ENCODE results near the gene YPEL5. TPM values are rescaled to one million over a fixed set of nuclear protein-coding genes. Genes with fewer than 3 reads are reported as not detected.

The YPEL5 gene
- total and polyA plus RNA-seq, 2 experiments from 2014 or later = 65.5 to 134 TPM

DNA sequence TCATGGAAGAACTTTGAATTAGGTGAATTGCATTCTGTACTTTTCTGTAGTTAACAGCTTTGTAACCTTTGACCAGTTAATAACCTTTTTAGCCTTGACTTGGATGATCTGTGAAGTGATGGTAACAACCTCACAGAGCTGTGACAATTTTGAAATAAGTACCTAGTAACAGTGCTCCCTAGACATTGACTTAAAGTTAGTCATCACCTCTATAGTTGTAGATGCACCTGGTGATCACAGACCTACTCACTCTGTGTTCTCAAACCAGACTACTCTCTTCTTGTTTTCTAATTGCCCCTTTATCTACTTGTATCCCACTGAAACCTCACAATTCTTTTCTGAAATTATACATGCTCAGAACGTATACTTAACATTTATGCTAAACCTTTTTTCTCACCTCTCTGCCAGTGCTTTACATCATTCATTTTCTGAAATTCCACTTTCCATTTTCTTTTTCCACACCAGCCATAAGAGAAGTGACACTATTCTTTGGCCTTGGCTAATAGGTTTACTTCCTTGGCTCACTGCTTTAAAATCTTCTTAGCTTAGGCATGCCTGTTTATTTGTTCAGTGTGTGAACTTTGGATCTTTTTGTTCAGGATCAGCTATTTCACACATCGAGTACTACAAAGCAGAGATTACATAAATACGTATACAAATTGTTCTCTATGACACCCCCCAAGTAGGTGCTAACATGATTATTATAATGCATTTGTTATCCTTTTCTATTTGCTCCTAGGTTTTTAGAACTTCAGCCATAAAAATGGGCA, 9.3 kb downstream of the YPEL5 start:
- Histone ChIP-seq H3K4me1 (ENCODE audit: low read depth) (peaks cover 9% of the 10 kb centered on the region), H3K36me3 (peaks cover 42% of the 10 kb centered on the region), H3K9me3 (ENCODE audit: low read depth) (no peaks in the 10 kb centered on the region), H3K27ac (no peak overlapping the region), H3K4me3 (no peak overlapping the region), H3K27me3 (no peaks in the 10 kb centered on the region)
- DNase-seq (ENCODE audit: low read depth in 1 of 2, low spot score in 1 of 2) = no peak
- TF ChIP-seq, protein P1, sequence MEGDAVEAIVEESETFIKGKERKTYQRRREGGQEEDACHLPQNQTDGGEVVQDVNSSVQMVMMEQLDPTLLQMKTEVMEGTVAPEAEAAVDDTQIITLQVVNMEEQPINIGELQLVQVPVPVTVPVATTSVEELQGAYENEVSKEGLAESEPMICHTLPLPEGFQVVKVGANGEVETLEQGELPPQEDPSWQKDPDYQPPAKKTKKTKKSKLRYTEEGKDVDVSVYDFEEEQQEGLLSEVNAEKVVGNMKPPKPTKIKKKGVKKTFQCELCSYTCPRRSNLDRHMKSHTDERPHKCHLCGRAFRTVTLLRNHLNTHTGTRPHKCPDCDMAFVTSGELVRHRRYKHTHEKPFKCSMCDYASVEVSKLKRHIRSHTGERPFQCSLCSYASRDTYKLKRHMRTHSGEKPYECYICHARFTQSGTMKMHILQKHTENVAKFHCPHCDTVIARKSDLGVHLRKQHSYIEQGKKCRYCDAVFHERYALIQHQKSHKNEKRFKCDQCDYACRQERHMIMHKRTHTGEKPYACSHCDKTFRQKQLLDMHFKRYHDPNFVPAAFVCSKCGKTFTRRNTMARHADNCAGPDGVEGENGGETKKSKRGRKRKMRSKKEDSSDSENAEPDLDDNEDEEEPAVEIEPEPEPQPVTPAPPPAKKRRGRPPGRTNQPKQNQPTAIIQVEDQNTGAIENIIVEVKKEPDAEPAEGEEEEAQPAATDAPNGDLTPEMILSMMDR (IDR thresholded peaks at IDR 0.05; ENCODE audit: low read depth, low read length) = no peak

DNA sequence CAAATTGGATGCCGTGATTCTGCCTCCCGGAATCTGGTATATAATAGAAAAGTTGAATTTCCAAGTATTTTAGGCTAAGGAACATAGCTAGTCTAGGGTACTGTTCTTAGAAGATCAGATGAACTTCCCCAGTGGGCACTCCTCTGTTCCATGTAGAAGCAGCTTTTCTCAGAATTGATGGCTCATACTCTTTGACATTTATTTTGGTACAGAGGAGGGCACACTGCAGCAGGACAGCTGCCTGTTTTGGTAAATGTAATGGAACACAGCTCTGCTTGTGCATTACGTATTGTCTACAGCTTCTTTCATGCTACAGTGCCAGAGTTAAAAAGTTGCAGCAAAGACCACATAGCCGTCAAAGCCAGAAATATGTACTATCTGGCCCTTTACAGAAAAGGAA, 10.8 kb downstream of the YPEL5 start:
- H3K36me3 ChIP-seq = peaks cover 38% of the 10 kb centered on the region
- TF ChIP-seq, protein P1 (IDR thresholded peaks at IDR 0.05; ENCODE audit: low read depth, low read length) = no peak
- DNase-seq (ENCODE audit: low read depth in 1 of 2, low spot score in 1 of 2) = no peak
- no peaks in the 10 kb centered on the region for H3K27me3 ChIP-seq
- no peak overlapping the region for H3K4me3 ChIP-seq
- no peaks in the 10 kb centered on the region for H3K9me3 ChIP-seq (ENCODE audit: low read depth)
- H3K27ac ChIP-seq = no peak overlapping the region
- no peaks in the 10 kb centered on the region for H3K4me1 ChIP-seq (ENCODE audit: low read depth)

DNA sequence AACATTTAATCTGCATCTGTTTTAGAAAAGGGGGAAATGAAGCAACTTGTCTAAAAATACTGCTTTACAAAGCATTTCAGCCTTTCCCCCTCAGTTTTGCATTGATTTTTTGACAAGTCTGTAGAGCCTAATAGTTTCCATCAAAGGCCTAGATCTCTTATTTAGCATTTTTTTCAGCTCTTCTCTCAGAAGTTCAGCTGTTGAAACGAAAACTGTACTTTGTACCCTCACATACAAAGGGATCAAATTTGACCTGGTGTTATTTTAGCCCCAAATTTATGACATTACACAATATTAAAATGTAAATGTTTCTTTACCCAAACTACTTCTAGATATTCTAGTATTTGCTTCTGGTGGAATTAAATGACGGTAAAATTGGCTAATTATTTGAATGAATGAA, 13.0 kb downstream of the YPEL5 start:
- H3K9me3 ChIP-seq (ENCODE audit: low read depth) = no peaks in the 10 kb centered on the region
- no peak overlapping the region for H3K27ac ChIP-seq
- DNase-seq (ENCODE audit: low read depth in 1 of 2, low spot score in 1 of 2) = no peak
- peaks cover 38% of the 10 kb centered on the region for H3K36me3 ChIP-seq
- no peaks in the 10 kb centered on the region for H3K27me3 ChIP-seq
- H3K4me1 ChIP-seq (ENCODE audit: low read depth) = no peaks in the 10 kb centered on the region
- TF ChIP-seq, protein P1 (IDR thresholded peaks at IDR 0.05; ENCODE audit: low read depth, low read length) = no peak
- no peak overlapping the region for H3K4me3 ChIP-seq

DNA sequence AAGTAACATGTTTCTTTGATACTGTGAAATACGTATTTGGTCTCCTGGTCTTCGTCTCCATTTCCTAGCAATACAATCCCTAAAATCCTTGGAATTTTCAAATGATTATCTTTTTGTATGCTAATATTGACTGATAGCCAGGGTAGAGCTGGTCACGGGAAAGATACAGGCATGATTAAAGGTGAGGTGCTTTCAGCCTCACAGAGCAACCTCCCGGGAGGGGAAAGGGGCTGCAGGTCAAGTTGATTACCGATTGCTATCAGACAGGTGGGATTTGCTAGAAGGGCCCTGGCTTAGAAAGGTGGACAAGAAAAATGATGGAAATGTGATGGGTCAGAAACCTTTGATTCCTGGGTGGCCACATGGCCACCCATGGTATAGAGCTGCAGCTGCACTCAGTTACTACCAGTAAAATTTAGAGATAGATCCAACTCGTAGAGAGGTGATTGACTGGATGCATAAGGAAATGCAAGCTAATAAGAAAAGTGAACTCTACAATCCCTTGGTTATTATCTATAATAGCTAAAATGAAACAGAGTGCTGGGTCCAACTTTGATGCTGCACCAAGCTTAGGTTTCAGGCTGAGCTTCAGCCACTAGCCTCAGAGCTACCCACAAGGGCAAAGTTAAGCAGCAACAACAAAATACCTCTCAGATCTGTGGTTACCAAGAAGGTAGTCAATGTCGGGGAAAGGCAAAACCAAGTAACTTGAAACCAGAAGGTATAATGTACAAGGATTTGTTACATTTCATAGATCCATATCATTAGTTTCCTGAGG, 15.3 kb downstream of the YPEL5 start:
- TF ChIP-seq, protein P1 (IDR thresholded peaks at IDR 0.05; ENCODE audit: low read depth, low read length) = no peak
- no peaks in the 10 kb centered on the region for H3K9me3 ChIP-seq (ENCODE audit: low read depth)
- H3K4me3 ChIP-seq = no peak overlapping the region
- H3K36me3 ChIP-seq = peaks cover 29% of the 10 kb centered on the region
- peaks cover 7% of the 10 kb centered on the region for H3K4me1 ChIP-seq (ENCODE audit: low read depth)
- H3K27ac ChIP-seq = no peak overlapping the region
- no peak for DNase-seq (ENCODE audit: low read depth in 1 of 2, low spot score in 1 of 2)
- H3K27me3 ChIP-seq = no peaks in the 10 kb centered on the region

DNA sequence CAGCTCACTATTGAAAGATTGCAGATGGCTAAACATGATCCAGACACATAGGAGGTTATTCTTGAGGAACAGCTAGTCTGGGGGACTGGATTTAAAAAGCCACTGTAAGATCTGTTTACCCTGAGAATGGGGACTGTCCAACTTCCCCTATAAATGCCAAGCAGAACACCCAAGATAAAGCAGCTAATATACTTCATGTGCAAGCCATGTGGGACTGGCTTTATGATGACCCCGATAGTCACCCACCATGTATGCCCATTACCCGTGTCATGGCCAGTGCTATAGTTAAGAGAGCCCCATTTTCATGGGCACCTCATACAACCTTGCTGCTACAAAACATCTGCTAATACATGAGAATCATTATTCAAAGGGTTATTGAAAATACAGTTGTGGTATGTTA, 16.0 kb downstream of the YPEL5 start:
- no peak overlapping the region for H3K4me3 ChIP-seq
- peaks cover 23% of the 10 kb centered on the region for H3K36me3 ChIP-seq
- no peaks in the 10 kb centered on the region for H3K9me3 ChIP-seq (ENCODE audit: low read depth)
- peaks cover 7% of the 10 kb centered on the region for H3K4me1 ChIP-seq (ENCODE audit: low read depth)
- H3K27me3 ChIP-seq = no peaks in the 10 kb centered on the region
- TF ChIP-seq, protein P1 (IDR thresholded peaks at IDR 0.05; ENCODE audit: low read depth, low read length) = no peak
- H3K27ac ChIP-seq = no peak overlapping the region
- DNase-seq (ENCODE audit: low read depth in 1 of 2, low spot score in 1 of 2) = no peak
